Dedifferentiated amniotic fluid mesenchymal stem cell (primary cell): ENCODE data around the gene HLA-A.
"Not testable (repeated sequence)": the region's sequence is repeated elsewhere in the genome, so short reads cannot be mapped to it uniquely, and the experiment has no call there.

Experiments
- DNase-seq: peaks from one replicate; pipeline ENCODE4 v3.0.0-alpha.2; 2016; ENCODE audit errors: extremely low spot score

Gene HLA-A

GRCh38 chr6:29942275-29943052 lies at the start of gene HLA-A:
TSS of gene HLA-A (plus strand) at chr6:29942532. CDS start at chr6:29942554, 22 bp downstream.
- DNase-seq: peak; percentile 96

GRCh38 chr6:29892696-29893095 lies 49.6 kb upstream of the HLA-A start:
- DNase-seq: no peak

- DNase-seq: no peak
These were observed 43.1 kb upstream of the HLA-A start for GRCh38 chr6:29899281-29899680.

DNA sequence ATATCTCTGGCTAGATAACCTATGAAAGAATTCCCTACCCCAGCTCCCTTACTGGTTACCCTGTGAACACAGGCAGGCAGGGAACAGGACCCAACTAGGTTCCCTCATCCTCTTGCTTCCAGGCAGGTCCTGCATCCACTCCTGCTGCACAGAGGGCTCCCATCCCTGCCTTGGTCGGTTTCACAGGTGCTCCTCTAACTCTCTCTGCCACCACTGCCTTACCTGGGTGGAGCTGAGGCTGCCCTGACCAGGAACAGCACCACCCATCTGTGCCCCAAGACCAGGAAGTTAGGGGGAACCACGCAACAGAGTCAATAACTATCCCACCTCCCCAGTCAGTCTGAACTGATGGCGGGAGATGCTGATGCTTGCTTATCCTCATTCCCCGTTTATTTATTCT lies 37.0 kb upstream of the HLA-A start:
- no peak for DNase-seq

DNA sequence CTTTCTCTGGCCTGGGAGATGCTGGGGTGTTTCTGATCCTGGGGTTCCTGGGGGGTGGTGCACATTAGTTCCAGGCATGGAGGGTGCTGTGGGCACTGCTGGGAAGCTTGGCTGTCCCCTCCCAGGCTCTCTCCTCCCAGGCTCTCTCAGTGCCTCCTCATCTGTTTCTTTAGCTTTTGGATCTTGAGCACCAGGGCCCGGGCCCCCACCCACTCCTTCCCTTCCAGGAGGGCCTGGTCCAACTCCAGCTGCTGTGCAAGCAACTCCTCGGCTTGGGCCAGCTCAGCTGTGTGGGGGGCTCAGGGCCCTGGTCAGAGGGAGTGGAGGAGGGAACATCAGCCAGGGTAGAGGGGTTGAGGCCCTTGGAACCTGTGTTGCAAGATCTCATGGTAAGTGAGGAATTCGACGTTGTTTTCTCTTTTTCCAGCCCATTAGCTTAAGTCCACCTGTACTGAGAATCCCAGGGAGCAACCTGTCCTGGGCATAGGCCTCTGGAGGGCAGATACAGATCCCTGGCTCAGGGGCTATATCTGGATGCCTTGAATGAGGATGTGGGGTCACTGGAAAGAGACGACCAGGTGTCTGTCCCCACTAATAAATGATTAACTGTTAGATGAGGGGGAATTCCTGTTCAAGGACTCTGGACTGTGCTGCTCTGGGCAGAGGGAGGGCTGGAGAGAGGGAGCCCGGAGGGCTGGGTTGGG lies 34.5 kb upstream of the HLA-A start:
- no peak for DNase-seq

- DNase-seq: no peak
These were observed 34.0 kb upstream of the HLA-A start for GRCh38 chr6:29908341-29908662.

DNA sequence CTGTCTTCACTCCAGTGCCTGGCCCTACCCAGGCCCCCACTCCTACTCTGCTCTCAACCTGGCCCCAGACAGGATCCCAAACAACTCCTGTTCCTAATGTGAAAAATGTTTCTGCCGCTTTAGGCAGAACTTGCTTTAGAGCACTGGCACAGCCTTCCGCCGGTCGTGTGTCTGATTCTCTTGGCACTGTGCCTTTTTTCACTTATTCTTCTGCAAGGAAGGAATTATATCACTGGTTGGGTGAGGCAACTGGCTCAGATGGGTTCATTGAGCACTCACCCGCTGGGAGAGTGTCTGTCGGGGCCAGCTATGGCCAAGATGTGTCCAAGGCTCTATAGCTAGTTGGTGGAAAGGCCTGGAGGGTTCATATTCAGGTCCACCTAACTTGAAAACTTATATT lies 33.6 kb upstream of the HLA-A start:
- no peak for DNase-seq

- DNase-seq: no peak
These were observed 32.3 kb upstream of the HLA-A start for GRCh38 chr6:29909985-29910384.

DNA sequence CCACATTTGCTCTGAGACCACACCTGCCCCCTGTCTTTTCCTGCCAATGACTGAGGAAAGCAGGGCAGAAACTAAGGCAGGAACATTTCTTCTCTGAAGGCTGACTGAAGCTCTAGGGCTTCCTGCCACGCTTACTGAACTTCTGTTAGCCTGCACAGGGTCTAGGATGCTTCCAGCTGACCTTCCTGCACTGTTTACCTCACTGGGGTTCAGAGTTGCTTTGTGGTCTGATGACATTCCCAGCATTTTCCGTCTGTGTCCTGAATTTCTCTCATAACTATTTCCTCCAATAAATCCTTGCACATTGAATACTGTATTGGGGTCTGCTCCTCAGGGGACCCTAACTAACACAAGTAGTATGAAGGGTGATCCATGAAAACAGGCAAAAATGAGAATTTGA lies 29.5 kb upstream of the HLA-A start:
- no peak for DNase-seq

DNA sequence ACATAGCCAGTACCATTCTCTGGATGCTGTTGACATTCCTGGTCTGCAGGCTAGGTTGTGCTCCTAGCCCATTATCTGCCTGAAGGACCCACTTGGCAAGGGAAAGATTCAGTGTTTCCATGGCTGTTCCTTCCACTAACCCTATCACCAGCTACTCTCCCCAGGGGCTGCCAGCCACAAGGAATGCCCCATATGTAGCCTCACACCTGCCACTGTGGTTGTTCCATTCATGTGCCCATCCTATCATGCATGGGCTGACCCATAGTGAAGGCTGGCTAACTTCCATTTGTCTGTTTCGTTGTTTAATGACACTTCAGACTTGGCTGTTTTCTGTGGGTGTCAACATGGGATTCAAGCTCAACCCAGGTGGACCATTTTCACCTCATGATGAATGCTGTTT lies 25.6 kb upstream of the HLA-A start:
- no peak for DNase-seq

DNA sequence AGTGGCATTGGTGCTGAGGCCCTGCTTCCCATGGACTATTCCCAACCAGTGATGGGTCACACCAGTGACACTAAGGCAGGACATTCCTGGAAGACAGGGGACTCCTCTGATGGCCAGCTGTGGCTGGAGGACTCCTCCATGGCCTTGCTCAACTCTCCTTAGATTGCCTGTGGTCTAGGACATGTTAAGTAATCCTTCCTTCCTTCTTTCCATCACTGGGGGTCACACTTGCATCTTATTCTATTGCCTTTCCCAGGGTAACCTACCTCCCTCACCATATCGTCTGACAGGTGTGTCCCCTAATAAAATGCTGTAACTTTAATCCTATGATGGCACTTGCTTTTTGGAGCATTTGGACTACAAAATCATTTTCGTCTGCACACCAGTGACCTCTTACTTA lies 24.5 kb upstream of the HLA-A start:
- no peak for DNase-seq

- no peak for DNase-seq
These were observed 22.6 kb upstream of the HLA-A start for GRCh38 chr6:29919506-29920445.

DNA sequence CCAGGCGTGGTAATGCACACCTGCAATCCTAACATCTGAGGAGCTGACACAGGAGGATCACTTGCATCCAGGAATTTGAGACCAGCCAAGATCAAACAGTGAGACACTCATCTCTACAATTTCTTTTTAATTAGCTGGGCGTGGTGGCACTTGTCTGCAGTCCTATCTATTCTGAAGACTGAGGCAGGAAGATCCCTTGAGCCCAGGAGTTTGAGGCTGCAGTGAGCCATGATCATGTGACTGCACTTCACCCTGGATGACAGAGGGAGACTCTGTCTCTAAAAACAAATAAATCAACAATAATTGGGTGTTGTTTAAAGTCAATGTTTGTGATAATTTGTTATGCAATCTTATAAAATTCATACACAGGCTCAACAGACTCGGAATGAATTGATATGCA lies 18.0 kb upstream of the HLA-A start:
- no peak for DNase-seq

GRCh38 chr6:29924731-29925130 lies 17.6 kb upstream of the HLA-A start:
- no peak for DNase-seq

- DNase-seq: no peak
These were observed 17.0 kb upstream of the HLA-A start for GRCh38 chr6:29925321-29925720.

DNA sequence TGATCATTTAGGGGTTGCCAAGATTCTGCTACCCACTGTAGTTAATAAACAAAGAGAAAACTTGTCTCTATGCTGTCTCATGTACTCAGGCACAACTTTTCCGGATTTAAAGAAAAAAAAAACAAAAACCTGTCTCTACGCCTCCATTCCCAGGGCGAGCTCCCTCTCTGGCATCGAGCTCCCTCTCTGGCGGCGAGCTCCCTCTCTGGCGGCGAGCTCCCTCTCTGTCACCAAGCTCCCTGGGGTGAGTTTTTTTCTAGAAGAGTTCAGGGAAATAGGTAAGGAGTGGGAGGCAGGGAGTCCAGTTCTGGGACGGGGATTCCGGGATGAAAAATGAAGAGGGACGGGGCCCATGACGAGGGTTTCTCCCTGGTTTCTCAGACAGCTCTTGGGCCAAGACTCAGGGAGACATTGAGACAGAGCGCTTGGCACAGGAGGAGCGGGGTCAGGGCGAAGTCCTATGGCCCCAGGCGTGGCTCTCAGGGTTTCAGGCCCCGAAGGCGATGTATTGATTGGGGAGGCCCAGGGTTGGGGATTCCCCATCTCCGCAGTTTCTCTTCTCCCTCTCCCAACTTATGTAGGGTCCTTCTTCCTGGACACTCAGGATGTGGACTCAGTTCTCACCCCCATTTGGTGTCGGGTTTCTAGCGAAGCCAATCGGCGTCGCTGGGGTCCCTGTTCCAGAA lies 16.5 kb upstream of the HLA-A start:
- DNase-seq: no peak

DNA sequence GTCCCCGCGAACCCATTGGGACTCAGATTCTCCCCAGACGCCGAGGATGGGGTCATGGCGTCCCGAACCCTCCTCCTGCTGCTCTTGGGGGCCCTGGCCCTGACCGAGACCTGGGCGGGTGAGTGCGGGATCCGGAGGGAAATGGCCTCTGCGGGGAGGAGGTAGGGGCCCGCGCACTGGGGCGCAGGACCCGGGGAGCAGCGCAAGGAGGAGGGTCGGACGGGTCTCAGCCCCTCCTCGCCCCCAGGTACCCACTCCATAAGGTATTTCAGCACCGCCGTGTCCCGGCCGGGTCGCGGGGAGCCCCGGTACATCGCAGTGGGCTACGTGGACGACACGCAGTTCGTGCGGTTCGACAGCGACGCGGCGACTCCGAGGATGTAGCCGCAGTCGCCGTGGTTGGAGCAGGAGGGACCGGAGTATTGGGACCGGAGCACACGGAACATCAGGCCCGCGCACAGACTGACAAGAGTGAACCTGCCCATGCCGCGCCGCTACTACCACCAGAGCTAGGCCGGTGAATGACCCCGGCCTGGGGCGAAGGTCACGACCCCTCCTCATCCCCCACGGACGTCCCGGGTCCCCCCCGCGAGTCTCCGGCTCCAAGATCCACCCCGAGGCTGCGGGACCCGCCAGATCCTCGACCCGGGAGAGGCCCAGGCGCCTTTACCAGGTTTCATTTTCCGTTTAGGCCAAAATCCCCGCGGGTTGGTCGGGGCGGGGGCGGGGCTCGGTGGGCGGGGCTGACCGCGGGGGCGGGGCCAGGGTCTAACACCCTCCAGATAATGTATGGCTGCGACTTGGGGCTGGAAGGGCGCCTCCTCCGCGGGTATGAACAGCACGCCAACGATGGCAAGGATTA lies 15.7 kb upstream of the HLA-A start:
- DNase-seq: no peak

GRCh38 chr6:29927275-29927569 lies 15.1 kb upstream of the HLA-A start:
- DNase-seq: no peak

- DNase-seq: no peak
These were observed 14.4 kb upstream of the HLA-A start for GRCh38 chr6:29927841-29928388.

DNA sequence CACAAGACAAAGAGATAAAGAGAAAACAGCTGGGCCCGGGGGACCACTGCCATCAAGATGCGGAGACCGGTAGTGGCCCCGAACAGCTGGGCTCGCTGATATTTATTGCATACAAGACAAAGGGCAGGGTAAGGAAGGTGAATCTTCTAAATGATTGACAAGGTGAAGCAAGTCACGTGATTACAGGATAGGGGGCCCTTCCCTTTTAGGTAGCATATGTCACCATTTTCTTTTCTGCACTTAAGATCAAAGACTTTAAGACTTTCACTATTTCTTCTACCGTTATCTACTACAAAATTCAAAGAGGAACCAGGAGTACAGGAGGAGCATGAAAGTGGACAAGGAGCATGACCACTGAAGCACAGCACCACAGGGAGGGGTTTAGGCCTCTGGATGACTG lies 12.3 kb upstream of the HLA-A start:
- not testable (repeated sequence) for DNase-seq

DNA sequence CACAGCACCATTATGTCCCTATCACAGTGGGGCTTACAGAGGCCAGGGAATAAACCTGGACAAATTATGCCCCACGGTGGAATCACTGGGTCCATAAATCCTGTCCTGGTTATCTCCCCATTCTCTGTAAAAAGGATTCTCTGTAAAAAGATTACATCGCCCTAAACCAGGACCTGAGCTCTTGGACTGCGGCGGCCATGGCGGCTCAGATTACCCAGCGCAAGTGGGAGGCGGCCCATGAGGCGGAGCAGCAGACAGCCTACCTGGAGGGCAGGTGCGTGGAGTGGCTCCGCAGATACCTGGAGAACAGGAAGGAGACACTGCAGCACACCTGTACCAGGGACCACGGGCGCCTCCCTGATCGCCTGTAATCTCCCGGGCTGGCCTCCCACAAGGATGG lies 8.4 kb upstream of the HLA-A start:
- DNase-seq: no peak
